Tibial nerve (tissue), 4 donors: ENCODE results near the gene GRAMD4.

Source experiments
- CTCF ChIP-seq, 5 experiments: fragments of 200-600 bp in 3 of 5; fragments of 450-650 bp in 2 of 5; sonication (generic) in 3 of 5; IDR thresholded peaks; one replicate each; pipeline ENCODE4 v1.5.1; 2016 to 2019; ENCODE audit warnings: antibody characterized with exemption in 5 of 5, mild to moderate bottlenecking in 3 of 5, moderate library complexity in 2 of 5
- EP300 ChIP-seq, 2 donors: sonication (generic); formaldehyde crosslinking; IDR thresholded peaks; one replicate each; pipeline ENCODE4 v1.6.1; 2017; ENCODE audit warnings: antibody characterized with exemption in 2 of 2, mild to moderate bottlenecking in 1 of 2
- POLR2A ChIP-seq, 2 donors: fragments of 450-650 bp; IDR thresholded peaks; one replicate each; pipeline ENCODE4 v1.6.1; 2017; ENCODE audit warnings: antibody characterized with exemption in 2 of 2, mild to moderate bottlenecking in 2 of 2, moderate library complexity in 2 of 2

DNA sequence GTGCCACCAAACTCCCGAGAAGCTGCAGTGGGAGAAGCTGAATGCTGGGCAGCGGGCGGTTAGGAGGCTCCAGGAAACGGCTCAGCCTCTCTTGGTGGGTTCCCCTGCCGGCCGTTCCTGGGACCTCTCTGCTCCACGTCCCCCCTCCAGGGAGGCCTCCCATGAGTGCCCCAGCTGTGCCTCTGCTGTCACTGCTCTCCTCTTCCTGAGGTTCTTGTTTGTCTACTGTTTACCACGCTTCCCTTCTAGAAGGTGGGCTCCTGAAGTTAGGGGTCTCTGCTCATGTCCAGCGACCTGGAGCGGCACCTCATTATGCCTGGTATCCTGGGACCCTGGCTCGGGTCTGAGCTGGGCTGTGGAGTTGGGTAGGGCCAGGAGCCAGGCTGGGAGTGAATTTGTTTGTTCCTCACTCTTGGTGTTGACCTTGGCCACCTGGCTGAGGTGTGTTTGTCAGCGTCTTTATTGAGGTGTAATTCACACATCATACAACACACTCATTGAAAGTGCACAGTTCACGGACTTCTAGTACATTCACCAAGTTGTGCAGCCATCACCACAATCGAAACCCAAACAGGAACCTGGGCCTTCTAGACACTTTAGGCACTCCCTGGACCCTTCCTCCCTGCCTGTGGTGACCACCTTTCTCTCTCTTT is 37.8 kb upstream of the GRAMD4 start:
- TF ChIP-seq POLR2A (IDR thresholded peaks at IDR 0.05) (no peak), CTCF (IDR thresholded peaks at IDR 0.05) (no peak), EP300 (IDR thresholded peaks at IDR 0.05) (no peak)
